Measurements from ENCODE around the gene WDR64. TPM values are rescaled to one million over a fixed set of nuclear protein-coding genes. Genes with fewer than 3 reads are reported as not detected.

WDR64 gene
- polyA plus RNA-seq, 1 donor from 2014 or later: 0.21 TPM

DNA sequence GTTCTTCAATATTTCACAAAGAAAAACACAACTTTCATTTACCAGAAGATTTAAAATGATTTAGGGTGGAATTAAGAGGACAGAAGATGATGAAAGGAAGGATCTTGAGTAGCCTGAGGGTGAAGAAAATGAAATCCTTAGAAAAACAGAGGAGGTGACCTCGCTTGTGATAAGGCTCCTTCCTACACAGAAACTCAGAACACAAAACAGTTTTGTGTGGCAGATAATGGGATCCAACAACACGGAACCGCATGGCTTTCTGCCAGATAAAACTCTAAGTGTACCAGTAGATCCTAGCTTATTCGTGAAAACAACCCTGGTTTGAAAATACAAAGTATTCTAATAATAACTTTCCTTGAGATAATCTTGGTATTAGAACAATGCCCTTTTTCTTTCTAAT is 121.9 kb downstream of the WDR64 start:
- H3K9me3 ChIP-seq (ENCODE audit: low read length): no peaks in the 10 kb centered on the region
- H3K27ac ChIP-seq (ENCODE audit: low read length): no peak overlapping the region
- no peaks in the 10 kb centered on the region for H4K20me1 ChIP-seq (ENCODE audit: insufficient read depth)
- H3K79me2 ChIP-seq (replicated peaks; ENCODE audit: insufficient read depth, low read length): no peaks in the 10 kb centered on the region
- H3K9ac ChIP-seq (ENCODE audit: low read length): no peak overlapping the region
- no peaks in the 10 kb centered on the region for H3K9me2 ChIP-seq (ENCODE audit: insufficient read depth, low read length)
- no peak overlapping the region for H3K4me3 ChIP-seq (ENCODE audit: low read length)
- H3K36me3 ChIP-seq (ENCODE audit: insufficient read depth, low read length): no peaks in the 10 kb centered on the region
- no peak overlapping the region for H3K4me2 ChIP-seq (ENCODE audit: low read length)
- no peaks in the 10 kb centered on the region for H3F3A ChIP-seq (ENCODE audit: insufficient read depth, low read length, poor library complexity, severe bottlenecking)
- no peak overlapping the region for H2AFZ ChIP-seq (ENCODE audit: low read depth, low read length)
- no peaks in the 10 kb centered on the region for H3K27me3 ChIP-seq (ENCODE audit: insufficient read depth, low read depth, low read length)
- TF ChIP-seq RAD21 (conservative IDR thresholded peaks at IDR 0.05) (no peak), EZH2 (IDR thresholded peaks at IDR 0.05; ENCODE audit: borderline replicate concordance, insufficient read depth, low read length, poor library complexity, severe bottlenecking) (no peak), TAF1 (IDR thresholded peaks at IDR 0.05; ENCODE audit: low read depth) (no peak), REST (IDR thresholded peaks at IDR 0.05; ENCODE audit: borderline replicate concordance) (no peak), SMC3 (conservative IDR thresholded peaks at IDR 0.05; ENCODE audit: poor library complexity) (no peak), MXI1 (conservative IDR thresholded peaks at IDR 0.05; ENCODE audit: poor library complexity, severe bottlenecking) (no peak), POLR2AphosphoS5 (IDR thresholded peaks at IDR 0.05) (no peak), EP300 (conservative IDR thresholded peaks at IDR 0.05; ENCODE audit: poor library complexity, severe bottlenecking) (no peak)
- TF ChIP-seq, protein P1, sequence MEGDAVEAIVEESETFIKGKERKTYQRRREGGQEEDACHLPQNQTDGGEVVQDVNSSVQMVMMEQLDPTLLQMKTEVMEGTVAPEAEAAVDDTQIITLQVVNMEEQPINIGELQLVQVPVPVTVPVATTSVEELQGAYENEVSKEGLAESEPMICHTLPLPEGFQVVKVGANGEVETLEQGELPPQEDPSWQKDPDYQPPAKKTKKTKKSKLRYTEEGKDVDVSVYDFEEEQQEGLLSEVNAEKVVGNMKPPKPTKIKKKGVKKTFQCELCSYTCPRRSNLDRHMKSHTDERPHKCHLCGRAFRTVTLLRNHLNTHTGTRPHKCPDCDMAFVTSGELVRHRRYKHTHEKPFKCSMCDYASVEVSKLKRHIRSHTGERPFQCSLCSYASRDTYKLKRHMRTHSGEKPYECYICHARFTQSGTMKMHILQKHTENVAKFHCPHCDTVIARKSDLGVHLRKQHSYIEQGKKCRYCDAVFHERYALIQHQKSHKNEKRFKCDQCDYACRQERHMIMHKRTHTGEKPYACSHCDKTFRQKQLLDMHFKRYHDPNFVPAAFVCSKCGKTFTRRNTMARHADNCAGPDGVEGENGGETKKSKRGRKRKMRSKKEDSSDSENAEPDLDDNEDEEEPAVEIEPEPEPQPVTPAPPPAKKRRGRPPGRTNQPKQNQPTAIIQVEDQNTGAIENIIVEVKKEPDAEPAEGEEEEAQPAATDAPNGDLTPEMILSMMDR (IDR thresholded peaks at IDR 0.05; ENCODE audit: poor library complexity, severe bottlenecking): no peak

DNA sequence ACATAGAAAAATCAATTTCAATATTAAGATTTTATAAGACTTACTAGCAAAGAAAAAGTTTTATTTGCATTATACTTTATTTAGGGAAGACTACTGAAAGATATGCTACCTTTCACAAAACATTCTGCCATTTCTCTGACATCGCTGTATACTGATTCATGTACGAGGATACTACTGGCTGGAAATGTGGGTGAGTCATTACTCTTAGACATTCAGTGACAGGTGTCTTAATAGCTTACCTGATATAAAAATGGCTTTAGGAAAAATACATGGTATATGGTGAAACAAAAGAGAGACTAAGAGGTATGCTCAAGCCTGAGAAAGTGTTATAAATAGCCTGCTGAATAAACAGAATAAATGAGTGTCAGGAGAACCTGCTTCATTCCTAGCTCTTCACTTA is 122.9 kb downstream of the WDR64 start:
- Histone ChIP-seq H3K9me3 (ENCODE audit: low read length) (no peaks in the 10 kb centered on the region), H3K27me3 (ENCODE audit: insufficient read depth, low read depth, low read length) (no peaks in the 10 kb centered on the region), H3K79me2 (replicated peaks; ENCODE audit: insufficient read depth, low read length) (no peaks in the 10 kb centered on the region), H2AFZ (ENCODE audit: low read depth, low read length) (no peak overlapping the region), H3K4me3 (ENCODE audit: low read length) (no peak overlapping the region), H3K9me2 (ENCODE audit: insufficient read depth, low read length) (no peaks in the 10 kb centered on the region), H3K36me3 (ENCODE audit: insufficient read depth, low read length) (no peaks in the 10 kb centered on the region), H3F3A (ENCODE audit: insufficient read depth, low read length, poor library complexity, severe bottlenecking) (no peaks in the 10 kb centered on the region), H3K4me2 (ENCODE audit: low read length) (no peak overlapping the region), H3K27ac (ENCODE audit: low read length) (no peak overlapping the region), H4K20me1 (ENCODE audit: insufficient read depth) (no peaks in the 10 kb centered on the region), H3K9ac (ENCODE audit: low read length) (no peak overlapping the region)
- TF ChIP-seq, protein P1 (IDR thresholded peaks at IDR 0.05; ENCODE audit: poor library complexity, severe bottlenecking): no peak
- TF ChIP-seq REST (IDR thresholded peaks at IDR 0.05; ENCODE audit: borderline replicate concordance) (no peak), SMC3 (conservative IDR thresholded peaks at IDR 0.05; ENCODE audit: poor library complexity) (no peak), EP300 (conservative IDR thresholded peaks at IDR 0.05; ENCODE audit: poor library complexity, severe bottlenecking) (no peak), RAD21 (conservative IDR thresholded peaks at IDR 0.05) (no peak), POLR2AphosphoS5 (IDR thresholded peaks at IDR 0.05) (no peak)

All from neural cell (in vitro differentiated cells).